ENCODE measurements around the gene DCAF11.
A peak's percentile ranks its signal among the peaks of the same experiment; 100 is the strongest.

DCAF11 gene

DNA sequence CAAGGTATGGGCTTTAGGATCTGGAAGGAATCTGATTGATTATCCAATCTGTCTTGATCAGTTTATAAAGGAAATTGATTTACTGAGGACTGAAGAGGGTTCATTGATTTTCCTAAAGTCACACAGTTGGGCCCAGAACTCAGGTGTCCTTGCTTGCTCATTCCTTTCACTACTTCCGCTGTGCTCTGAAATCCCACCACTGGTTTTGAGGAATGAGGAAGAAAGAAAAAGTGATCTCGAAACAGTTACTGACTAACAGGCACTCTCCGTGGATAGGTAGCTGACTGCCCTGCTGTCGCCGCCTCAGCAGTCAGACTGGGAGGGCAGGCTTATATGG lies 15.8 kb downstream of the DCAF11 start, which contains the start of gene FITM1:
FITM1 (plus strand) TSS at position 280 of the 337 bp plus-strand sequence. CDS start 905 bp downstream, outside the sequence.
- TF ChIP-seq, protein P1, sequence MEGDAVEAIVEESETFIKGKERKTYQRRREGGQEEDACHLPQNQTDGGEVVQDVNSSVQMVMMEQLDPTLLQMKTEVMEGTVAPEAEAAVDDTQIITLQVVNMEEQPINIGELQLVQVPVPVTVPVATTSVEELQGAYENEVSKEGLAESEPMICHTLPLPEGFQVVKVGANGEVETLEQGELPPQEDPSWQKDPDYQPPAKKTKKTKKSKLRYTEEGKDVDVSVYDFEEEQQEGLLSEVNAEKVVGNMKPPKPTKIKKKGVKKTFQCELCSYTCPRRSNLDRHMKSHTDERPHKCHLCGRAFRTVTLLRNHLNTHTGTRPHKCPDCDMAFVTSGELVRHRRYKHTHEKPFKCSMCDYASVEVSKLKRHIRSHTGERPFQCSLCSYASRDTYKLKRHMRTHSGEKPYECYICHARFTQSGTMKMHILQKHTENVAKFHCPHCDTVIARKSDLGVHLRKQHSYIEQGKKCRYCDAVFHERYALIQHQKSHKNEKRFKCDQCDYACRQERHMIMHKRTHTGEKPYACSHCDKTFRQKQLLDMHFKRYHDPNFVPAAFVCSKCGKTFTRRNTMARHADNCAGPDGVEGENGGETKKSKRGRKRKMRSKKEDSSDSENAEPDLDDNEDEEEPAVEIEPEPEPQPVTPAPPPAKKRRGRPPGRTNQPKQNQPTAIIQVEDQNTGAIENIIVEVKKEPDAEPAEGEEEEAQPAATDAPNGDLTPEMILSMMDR (IDR thresholded peaks at IDR 0.05; ENCODE audit: low read depth, low read length, missing control alignments): no peak
- DNase-seq (ENCODE audit: low read depth): no peak
- no peak within 1 kb of the TSS for H3K4me3 ChIP-seq (ENCODE audit: low read depth, low read length)

DNA sequence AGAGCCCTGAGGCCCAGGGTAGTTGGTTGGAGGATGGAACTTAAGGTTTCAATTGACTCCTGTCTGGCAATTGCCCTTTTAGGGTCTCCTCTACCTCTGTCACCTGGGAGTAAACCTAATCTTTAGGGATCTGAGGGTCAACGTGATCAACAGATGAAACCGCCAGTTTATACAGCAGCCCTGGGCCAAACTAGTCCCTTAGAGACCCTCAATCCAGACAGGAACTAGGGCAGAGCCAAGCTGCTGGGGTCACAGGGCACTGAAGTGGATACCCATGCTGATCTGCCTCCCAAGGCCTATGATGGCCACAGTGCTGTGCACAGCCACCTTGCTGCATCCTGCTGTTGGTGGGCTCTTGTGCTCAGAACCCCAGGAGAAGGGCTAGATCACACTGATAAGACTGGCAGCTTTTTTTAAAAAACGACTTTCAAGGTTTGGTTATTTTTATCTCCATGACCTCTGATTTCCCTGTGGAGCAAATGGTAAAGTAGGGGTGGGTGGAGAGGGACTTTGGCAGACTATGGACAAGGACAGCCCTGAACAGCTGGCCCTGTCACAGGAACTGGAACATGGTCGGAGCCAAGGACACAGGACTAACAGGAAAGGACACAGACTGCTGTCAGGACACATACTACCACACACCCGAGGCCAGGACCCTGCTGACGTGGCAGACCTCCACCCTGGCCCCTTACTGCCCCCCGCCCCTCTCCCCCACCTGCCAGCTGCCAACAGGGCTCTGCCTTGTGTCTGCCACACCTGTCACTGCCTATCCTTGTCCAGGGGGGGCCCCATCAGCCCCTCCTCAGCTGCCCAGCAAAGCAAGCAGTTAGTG lies 16.4 kb downstream of the DCAF11 start:
- no peak for DNase-seq (ENCODE audit: low read depth)
- no peak overlapping the region for H3K4me3 ChIP-seq (ENCODE audit: low read depth, low read length)
- TF ChIP-seq, protein P1 (IDR thresholded peaks at IDR 0.05; ENCODE audit: low read depth, low read length, missing control alignments): no peak

DNA sequence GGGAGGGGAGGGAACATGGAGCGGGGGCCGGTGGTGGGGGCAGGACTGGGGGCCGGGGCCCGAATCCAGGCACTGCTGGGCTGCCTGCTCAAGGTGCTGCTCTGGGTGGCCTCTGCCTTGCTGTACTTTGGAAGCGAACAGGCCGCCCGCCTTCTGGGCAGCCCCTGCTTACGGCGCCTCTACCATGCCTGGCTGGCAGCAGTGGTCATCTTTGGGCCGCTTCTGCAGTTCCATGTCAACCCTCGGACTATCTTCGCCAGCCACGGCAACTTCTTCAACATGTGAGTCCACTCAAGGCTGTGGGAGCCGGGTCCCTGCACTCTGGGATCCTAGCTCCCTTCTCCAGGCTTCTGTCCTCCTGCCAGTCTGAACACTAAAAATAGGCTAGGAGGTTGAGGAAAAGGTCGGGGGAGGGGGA lies 17.0 kb downstream of the DCAF11 start:
- TF ChIP-seq, protein P1 (IDR thresholded peaks at IDR 0.05; ENCODE audit: low read depth, low read length, missing control alignments): no peak
- no peak for DNase-seq (ENCODE audit: low read depth)
- H3K4me3 ChIP-seq (ENCODE audit: low read depth, low read length): no peak overlapping the region

DNA sequence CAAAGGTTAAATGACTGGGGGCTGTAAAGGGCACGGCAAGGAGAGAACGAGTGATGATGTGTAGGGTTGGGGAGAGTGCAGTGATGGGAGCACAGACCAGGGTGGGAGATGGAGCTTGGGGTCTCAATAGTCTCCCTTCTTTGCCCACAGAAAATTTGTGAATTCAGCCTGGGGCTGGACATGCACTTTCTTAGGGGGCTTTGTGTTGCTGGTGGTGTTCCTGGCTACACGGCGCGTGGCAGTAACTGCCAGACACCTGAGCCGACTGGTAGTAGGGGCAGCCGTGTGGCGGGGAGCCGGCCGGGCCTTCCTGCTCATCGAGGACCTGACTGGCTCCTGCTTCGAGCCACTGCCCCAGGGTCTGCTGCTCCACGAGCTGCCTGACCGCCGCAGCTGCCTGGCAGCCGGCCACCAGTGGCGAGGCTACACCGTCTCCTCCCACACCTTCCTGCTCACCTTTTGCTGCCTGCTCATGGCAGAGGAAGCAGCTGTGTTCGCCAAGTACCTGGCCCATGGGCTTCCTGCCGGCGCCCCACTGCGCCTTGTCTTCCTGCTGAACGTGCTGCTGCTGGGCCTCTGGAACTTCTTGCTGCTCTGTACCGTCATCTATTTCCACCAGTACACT lies 17.6 kb downstream of the DCAF11 start:
- TF ChIP-seq, protein P1 (IDR thresholded peaks at IDR 0.05; ENCODE audit: low read depth, low read length, missing control alignments): no peak
- H3K4me3 ChIP-seq (ENCODE audit: low read depth, low read length): no peak overlapping the region
- no peak for DNase-seq (ENCODE audit: low read depth)

DNA sequence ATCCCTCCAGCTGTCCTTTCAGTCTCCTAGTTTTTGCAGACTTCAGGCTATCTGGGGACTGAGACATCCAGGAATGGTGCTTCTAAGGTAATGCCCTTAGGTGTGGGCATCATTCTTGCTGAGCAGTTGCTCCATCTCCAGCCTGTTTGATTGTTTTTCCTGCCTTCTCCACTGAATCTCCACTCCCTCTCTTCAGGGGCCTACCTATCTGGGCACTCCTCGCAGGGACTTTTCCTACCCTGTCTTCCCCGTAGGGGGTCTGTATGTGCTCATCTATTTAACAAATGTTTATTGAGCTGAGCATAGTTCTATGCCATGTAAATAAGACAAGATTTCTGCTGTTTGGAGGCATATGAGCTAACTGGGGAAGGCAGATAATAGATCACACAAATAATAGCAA lies 18.4 kb downstream of the DCAF11 start:
- DNase-seq (ENCODE audit: low read depth): no peak
- no peak overlapping the region for H3K4me3 ChIP-seq (ENCODE audit: low read depth, low read length)
- TF ChIP-seq, protein P1 (IDR thresholded peaks at IDR 0.05; ENCODE audit: low read depth, low read length, missing control alignments): no peak

DNA sequence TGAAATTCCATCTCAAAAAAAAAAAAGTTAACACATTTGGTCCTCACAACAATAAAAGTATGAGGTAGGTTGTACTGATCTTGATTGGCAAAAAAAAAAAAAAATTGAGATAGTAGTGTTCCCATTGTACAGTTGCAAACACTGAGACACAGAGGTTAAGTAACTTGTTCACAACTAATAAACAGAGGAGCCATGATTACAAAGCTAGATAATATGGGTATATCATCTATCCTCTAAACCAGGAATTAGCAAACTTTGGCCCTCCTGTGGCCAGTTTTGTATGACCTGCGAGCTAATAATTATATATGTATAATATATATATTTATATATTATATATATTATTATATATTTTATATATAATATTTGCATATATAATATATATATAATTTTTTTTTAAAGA lies 19.2 kb downstream of the DCAF11 start:
- H3K4me3 ChIP-seq (ENCODE audit: low read depth, low read length): no peak overlapping the region
- DNase-seq (ENCODE audit: low read depth): no peak
- TF ChIP-seq, protein P1 (IDR thresholded peaks at IDR 0.05; ENCODE audit: low read depth, low read length, missing control alignments): no peak

DNA sequence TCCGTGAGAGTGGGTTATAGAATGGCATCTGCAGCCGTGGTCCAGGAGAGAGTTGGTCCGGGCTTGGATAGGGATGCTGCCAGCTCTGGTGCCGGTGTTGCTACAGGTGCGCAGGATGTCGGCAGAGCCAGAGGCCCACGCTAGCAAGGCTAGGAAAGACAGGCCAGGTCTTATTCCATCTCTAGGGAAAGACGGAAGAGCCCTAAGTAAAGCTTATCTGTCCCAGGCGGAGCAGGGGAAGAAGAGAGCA lies 20.9 kb downstream of the DCAF11 start:
- DNase-seq (ENCODE audit: low read depth): no peak
- TF ChIP-seq, protein P1 (IDR thresholded peaks at IDR 0.05; ENCODE audit: low read depth, low read length, missing control alignments): no peak
- H3K4me3 ChIP-seq (ENCODE audit: low read depth, low read length): peak overlapping the region; percentile 95
